Activated T-cell treated with anti-CD3 and anti-CD28 coated beads, Interleukin-2, amount 50 U/mL, for 4 hours (primary cell): ENCODE results near the gene UNC119B. TPM values are rescaled to one million over a fixed set of nuclear protein-coding genes. Genes with fewer than 3 reads are reported as not detected.
A peak's percentile ranks its signal among the peaks of the same experiment; 100 is the strongest.
"Not testable (repeated sequence)": the region's sequence is repeated elsewhere in the genome, so short reads cannot be mapped to it uniquely, and the experiment has no call there.

Experiments used
- ATAC-seq, 2 donors: fragments of 200-7000 bp; cut with Tn5 transposase; one replicate each; pipeline ENCODE4 v1.10.0; 2021
- DNase-seq: peaks from one replicate; pipeline ENCODE4 v3.0.0-alpha.2; 2020
- H3K27me3 Mint-ChIP-seq: one replicate; pipeline ENCODE4 v1.8.0; 2021; ENCODE audit warnings: low read depth, mixed read lengths
- H3K36me3 Mint-ChIP-seq: one replicate; pipeline ENCODE4 v1.8.0; 2022; ENCODE audit warnings: mixed read lengths; ENCODE audit not compliant: insufficient read depth
- H3K4me1 Mint-ChIP-seq: one replicate; pipeline ENCODE4 v1.8.0; 2021; ENCODE audit warnings: low read depth, mixed read lengths
- H3K4me3 Mint-ChIP-seq: one replicate; pipeline ENCODE4 v1.8.0; 2021; ENCODE audit warnings: mild to moderate bottlenecking, moderate library complexity, mixed read lengths
- H3K9me3 Mint-ChIP-seq: one replicate; pipeline ENCODE4 v1.8.0; 2021; ENCODE audit warnings: mixed read lengths
- total RNA-seq, 3 donors: library from RNA; stranded (reverse); gene quantifications; one replicate each; pipeline ENCODE4 v1.2.1, GENCODE V29; 2021

The UNC119B gene
- 10 to 100 TPM; 17.0 to 20.4 (median 17.0) TPM for total RNA-seq

- no peaks in the 10 kb centered on the region for H3K27me3 Mint-ChIP-seq
Measured at GRCh38 chr12:120710031-120710804, at the start of gene UNC119B. UNC119B (plus strand) TSS chr12:120710458; CDS start chr12:120710475, 17 bp downstream.

GRCh38 chr12:120661432-120661831, 48.8 kb upstream of the UNC119B start:
- Mint-ChIP-seq H3K36me3 (no peaks in the 10 kb centered on the region), H3K9me3 (no peaks in the 10 kb centered on the region), H3K4me1 (no peaks in the 10 kb centered on the region), H3K27me3 (peaks cover 3% of the 10 kb centered on the region), H3K4me3 (no peak overlapping the region)
- no peak for ATAC-seq
- no peak for DNase-seq

More at GRCh38 chr12:120710031-120710804, at the start of gene UNC119B:
- Mint-ChIP-seq H3K9me3 (no peaks in the 10 kb centered on the region), H3K4me3 (peak within 1 kb of the TSS; percentile 87), H3K4me1 (peaks cover 31% of the 10 kb centered on the region), H3K36me3 (peaks cover 11% of the 10 kb centered on the region)
- ATAC-seq: peak; percentile 87 to 91
- DNase-seq: peak; percentile 73

GRCh38 chr12:120662879-120663278, 47.4 kb upstream of the UNC119B start:
- no peaks in the 10 kb centered on the region for H3K9me3 Mint-ChIP-seq
- no peak overlapping the region for H3K4me3 Mint-ChIP-seq
- ATAC-seq: no peak
- peaks cover 3% of the 10 kb centered on the region for H3K27me3 Mint-ChIP-seq
- no peaks in the 10 kb centered on the region for H3K4me1 Mint-ChIP-seq
- no peaks in the 10 kb centered on the region for H3K36me3 Mint-ChIP-seq
- no peak for DNase-seq

GRCh38 chr12:120663741-120664140, 46.5 kb upstream of the UNC119B start:
- H3K4me1 Mint-ChIP-seq: no peaks in the 10 kb centered on the region
- H3K27me3 Mint-ChIP-seq: peaks cover 3% of the 10 kb centered on the region
- no peaks in the 10 kb centered on the region for H3K36me3 Mint-ChIP-seq
- H3K9me3 Mint-ChIP-seq: no peaks in the 10 kb centered on the region
- ATAC-seq (no peak), DNase-seq (no peak)
- no peak overlapping the region for H3K4me3 Mint-ChIP-seq

- H3K9me3 Mint-ChIP-seq: no peaks in the 10 kb centered on the region
- H3K4me3 Mint-ChIP-seq: no peak overlapping the region
- H3K4me1 Mint-ChIP-seq: no peaks in the 10 kb centered on the region
- peaks cover 3% of the 10 kb centered on the region for H3K27me3 Mint-ChIP-seq
- DNase-seq: no peak
- ATAC-seq: no peak
- no peaks in the 10 kb centered on the region for H3K36me3 Mint-ChIP-seq
Measured at GRCh38 chr12:120666571-120667390, 43.5 kb upstream of the UNC119B start.

- no peak for ATAC-seq
- H3K27me3 Mint-ChIP-seq: peaks cover 3% of the 10 kb centered on the region
- no peaks in the 10 kb centered on the region for H3K36me3 Mint-ChIP-seq
- DNase-seq: no peak
- H3K4me1 Mint-ChIP-seq: no peaks in the 10 kb centered on the region
- H3K9me3 Mint-ChIP-seq: no peaks in the 10 kb centered on the region
- H3K4me3 Mint-ChIP-seq: no peak overlapping the region
Measured at GRCh38 chr12:120668091-120668867, 42.0 kb upstream of the UNC119B start.

GRCh38 chr12:120668868-120669840, 41.1 kb upstream of the UNC119B start:
- no peaks in the 10 kb centered on the region for H3K36me3 Mint-ChIP-seq
- H3K4me3 Mint-ChIP-seq: no peak overlapping the region
- H3K4me1 Mint-ChIP-seq: no peaks in the 10 kb centered on the region
- H3K9me3 Mint-ChIP-seq: no peaks in the 10 kb centered on the region
- ATAC-seq: no peak
- peaks cover under 1% of the 10 kb centered on the region for H3K27me3 Mint-ChIP-seq
- DNase-seq: no peak

- not testable (repeated sequence) for H3K4me1 Mint-ChIP-seq, DNase-seq, ATAC-seq, H3K36me3 Mint-ChIP-seq, H3K9me3 Mint-ChIP-seq, H3K4me3 Mint-ChIP-seq, H3K27me3 Mint-ChIP-seq
Measured at GRCh38 chr12:120670237-120670636, 40.0 kb upstream of the UNC119B start.

- no peak overlapping the region for H3K4me3 Mint-ChIP-seq
- no peaks in the 10 kb centered on the region for H3K36me3 Mint-ChIP-seq
- H3K4me1 Mint-ChIP-seq: no peaks in the 10 kb centered on the region
- DNase-seq (no peak), ATAC-seq (no peak)
- no peaks in the 10 kb centered on the region for H3K9me3 Mint-ChIP-seq
- no peaks in the 10 kb centered on the region for H3K27me3 Mint-ChIP-seq
Measured at GRCh38 chr12:120670667-120671066, 39.6 kb upstream of the UNC119B start.

GRCh38 chr12:120674097-120674636, 36.1 kb upstream of the UNC119B start:
- DNase-seq (no peak), ATAC-seq (no peak)
- H3K4me3 Mint-ChIP-seq: no peak overlapping the region
- no peaks in the 10 kb centered on the region for H3K9me3 Mint-ChIP-seq
- peaks cover under 1% of the 10 kb centered on the region for H3K27me3 Mint-ChIP-seq
- H3K4me1 Mint-ChIP-seq: peaks cover 9% of the 10 kb centered on the region
- H3K36me3 Mint-ChIP-seq: no peaks in the 10 kb centered on the region

GRCh38 chr12:120677765-120678473, 32.3 kb upstream of the UNC119B start:
- Mint-ChIP-seq H3K36me3 (no peaks in the 10 kb centered on the region), H3K4me3 (no peak overlapping the region), H3K27me3 (peaks cover 3% of the 10 kb centered on the region), H3K4me1 (peaks cover 9% of the 10 kb centered on the region), H3K9me3 (no peaks in the 10 kb centered on the region)
- DNase-seq (no peak), ATAC-seq (peak; percentile 28 to 46)

- DNase-seq (no peak), ATAC-seq (no peak)
- no peaks in the 10 kb centered on the region for H3K36me3 Mint-ChIP-seq
- peaks cover 9% of the 10 kb centered on the region for H3K4me1 Mint-ChIP-seq
- no peaks in the 10 kb centered on the region for H3K9me3 Mint-ChIP-seq
- H3K27me3 Mint-ChIP-seq: peaks cover 3% of the 10 kb centered on the region
- H3K4me3 Mint-ChIP-seq: no peak overlapping the region
Measured at GRCh38 chr12:120678572-120678971, 31.7 kb upstream of the UNC119B start.
